SK-N-DZ (cell line): ENCODE measurements around the gene TMEM165.
A peak's percentile ranks its signal among the peaks of the same experiment; 100 is the strongest.

Experiments used
- DNase-seq: peaks from one replicate; pipeline ENCODE4 v3.0.0-alpha.2; 2015; ENCODE audit warnings: low spot score

The TMEM165 gene

GRCh38 chr4:55367084-55367722, 28.6 kb upstream of the TMEM165 start:
- no peak for DNase-seq

GRCh38 chr4:55369968-55370367, 25.8 kb upstream of the TMEM165 start:
- no peak for DNase-seq

- no peak for DNase-seq
Observed at GRCh38 chr4:55372259-55372658, 23.5 kb upstream of the TMEM165 start.

- no peak for DNase-seq
Observed at GRCh38 chr4:55373461-55373860, 22.3 kb upstream of the TMEM165 start.

GRCh38 chr4:55376698-55377097, 19.1 kb upstream of the TMEM165 start:
- DNase-seq, result no peak

- DNase-seq, result no peak
Observed at GRCh38 chr4:55378617-55379467, 16.9 kb upstream of the TMEM165 start.

- DNase-seq, result no peak
Observed at GRCh38 chr4:55380576-55380975, 15.2 kb upstream of the TMEM165 start.

- DNase-seq, result no peak
Observed at GRCh38 chr4:55381502-55381901, 14.3 kb upstream of the TMEM165 start.

- DNase-seq, result no peak
Observed at GRCh38 chr4:55382488-55383003, 13.2 kb upstream of the TMEM165 start.

- DNase-seq, result no peak
Observed at GRCh38 chr4:55385201-55385649, 10.5 kb upstream of the TMEM165 start.

GRCh38 chr4:55386073-55386472, 9.7 kb upstream of the TMEM165 start:
- peak; percentile 56 for DNase-seq

GRCh38 chr4:55386840-55387239, 8.9 kb upstream of the TMEM165 start:
- DNase-seq, result no peak

GRCh38 chr4:55393461-55394320, 2.1 kb upstream of the TMEM165 start:
- DNase-seq, result no peak

GRCh38 chr4:55395218-55395528, 584 bp upstream of the TMEM165 start:
- no peak for DNase-seq

GRCh38 chr4:55396308-55397125, 760 bp downstream of the TMEM165 start:
- peak; percentile 31 for DNase-seq

- DNase-seq, result no peak
Observed at GRCh38 chr4:55397126-55397436, 1.3 kb downstream of the TMEM165 start.

GRCh38 chr4:55397520-55398321, 2.0 kb downstream of the TMEM165 start:
- no peak for DNase-seq

- DNase-seq, result no peak
Observed at GRCh38 chr4:55398461-55398860, 2.7 kb downstream of the TMEM165 start.

- no peak for DNase-seq
Observed at GRCh38 chr4:55398966-55399365, 3.2 kb downstream of the TMEM165 start.

GRCh38 chr4:55399581-55399980, 3.8 kb downstream of the TMEM165 start:
- no peak for DNase-seq
